GM18951 (cell line): ENCODE data around the gene OR6P1.

Experiments used
- POLR2A ChIP-seq: IDR thresholded peaks from 4 replicates; pipeline ENCODE4 v1.6.1; 2011; ENCODE audit warnings: mild to moderate bottlenecking; ENCODE audit not compliant: insufficient read length, insufficient read depth; ENCODE audit errors: extremely low read depth
- in situ Hi-C: fragments of 300-500 bp; cut with MboI; formaldehyde crosslinking; loops from one replicate; pipeline ENCODE4 v1.12.0; 2022; ENCODE audit warnings: low sequenced_read_pairs, mixed read lengths, inconsistent platforms; ENCODE audit not compliant: unreplicated experiment

Gene OR6P1

DNA sequence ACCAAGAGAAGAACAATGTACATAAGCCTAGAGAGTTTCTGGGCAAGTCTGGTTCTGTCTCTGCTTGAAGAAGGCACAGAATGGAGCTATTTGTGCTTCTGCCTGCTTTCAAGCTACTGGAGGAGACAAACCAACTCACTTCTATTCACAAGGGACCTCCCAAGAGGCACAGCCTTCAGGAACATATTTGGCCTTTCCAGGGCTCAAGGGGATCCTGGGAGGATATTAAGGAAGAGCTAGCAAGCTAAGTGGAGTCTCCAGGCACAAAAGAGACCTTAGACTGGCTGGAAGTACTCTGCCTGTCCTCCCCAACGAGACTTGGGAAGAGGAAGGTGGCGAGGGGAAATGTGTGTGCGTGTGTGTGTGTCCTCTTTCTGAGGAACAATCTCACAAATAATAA lies 16.0 kb downstream of the OR6P1 start, which contains the start of gene OR6Y1:
TSS of gene OR6Y1 (minus strand) at position 54 of the 400 bp plus-strand sequence. CDS start 6,300 bp downstream, outside the sequence.
- TF ChIP-seq POLR2A, result no peak
- in situ Hi-C loops, result no loop called here

DNA sequence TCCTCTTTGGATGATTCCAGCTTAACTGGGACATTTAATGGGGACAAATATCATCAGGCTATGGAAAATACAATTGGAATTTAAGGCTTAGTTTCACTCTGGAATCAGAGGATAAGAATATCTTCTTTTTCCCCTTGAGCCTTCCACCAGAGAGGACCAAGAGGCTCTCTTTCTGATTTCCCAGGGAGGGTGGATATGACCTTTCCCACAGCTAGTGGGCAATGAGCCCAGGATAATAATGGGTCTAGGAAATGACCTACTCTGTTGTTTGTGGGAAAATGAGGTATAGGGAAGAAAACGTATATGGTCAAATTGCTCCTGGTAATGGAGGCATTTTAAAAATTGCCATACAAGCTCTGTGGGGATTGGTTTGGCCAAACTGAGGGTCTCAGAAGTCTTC lies 18.1 kb downstream of the OR6P1 start:
- in situ Hi-C loops, result no loop called here
- TF ChIP-seq POLR2A, result no peak

DNA sequence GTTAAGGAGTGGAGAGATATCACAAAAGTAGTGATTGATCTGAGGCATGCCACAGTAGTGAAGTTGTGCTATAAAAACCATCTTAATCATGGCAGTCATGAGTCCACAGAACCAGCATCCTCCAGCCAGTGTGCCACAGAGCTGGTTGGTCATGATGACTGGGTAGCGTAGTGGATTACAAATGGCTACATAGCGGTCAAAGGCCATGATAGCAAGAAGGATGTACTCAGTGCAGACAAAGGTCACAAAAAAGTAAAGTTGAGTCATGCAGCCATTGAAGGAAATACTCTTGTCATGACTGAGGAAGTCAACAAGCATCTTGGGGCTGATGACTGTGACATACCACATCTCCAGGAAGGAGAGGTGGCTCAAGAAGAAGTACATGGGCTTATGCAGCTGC lies 22.8 kb downstream of the OR6P1 start:
- TF ChIP-seq POLR2A, result no peak
- in situ Hi-C loops, result no loop called here

- in situ Hi-C loops, result no loop called here
- no peak for TF ChIP-seq POLR2A
Measured at GRCh38 chr1:158537609-158538008, 32.8 kb downstream of the OR6P1 start.

- no peak for TF ChIP-seq POLR2A
- in situ Hi-C loops, result no loop called here
Measured at GRCh38 chr1:158534496-158534895, 35.9 kb downstream of the OR6P1 start.

- TF ChIP-seq POLR2A, result no peak
- in situ Hi-C loops, result no loop called here
Measured at GRCh38 chr1:158527190-158527815, 43.1 kb downstream of the OR6P1 start.

GRCh38 chr1:158521666-158522058 lies 48.7 kb downstream of the OR6P1 start:
- TF ChIP-seq POLR2A, result no peak
- in situ Hi-C loops, result loop anchor here (25.0 kb wide), 2 partner anchors 309 to 466 kb away; no protein-coding TSS in a partner anchor

GRCh38 chr1:158520955-158521665 lies 49.3 kb downstream of the OR6P1 start:
- in situ Hi-C loops, result loop anchor here (25.0 kb wide), 2 partner anchors 309 to 466 kb away; no protein-coding TSS in a partner anchor
- TF ChIP-seq POLR2A, result no peak

GRCh38 chr1:158520021-158520420 lies 50.4 kb downstream of the OR6P1 start:
- in situ Hi-C loops, result loop anchor here (25.0 kb wide), 2 partner anchors 308 to 467 kb away; no protein-coding TSS in a partner anchor
- TF ChIP-seq POLR2A, result no peak

DNA sequence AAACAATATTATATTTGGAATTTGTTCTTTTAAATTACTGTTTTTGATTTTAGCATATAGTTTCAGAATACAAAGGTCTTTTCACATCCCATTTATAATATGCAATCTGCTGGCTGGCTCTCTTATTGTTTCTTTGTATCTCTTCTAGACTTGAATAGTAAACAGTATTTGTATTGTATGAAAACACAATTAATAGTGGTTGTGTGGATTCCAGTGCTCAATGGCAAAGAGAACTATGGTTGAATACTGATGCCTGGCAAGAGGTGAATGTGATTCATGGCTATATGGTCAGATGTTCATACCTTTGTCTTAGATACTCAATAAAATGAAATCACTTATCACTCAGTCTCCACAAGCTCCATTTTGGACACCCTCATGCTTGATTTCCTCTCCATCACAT lies 53.4 kb downstream of the OR6P1 start:
- no peak for TF ChIP-seq POLR2A
- in situ Hi-C loops, result loop anchor here (25.0 kb wide), 2 partner anchors 305 to 470 kb away; no protein-coding TSS in a partner anchor
